Measurements from ENCODE around the gene TBL3. TPM values are rescaled to one million over a fixed set of nuclear protein-coding genes. Genes with fewer than 3 reads are reported as not detected.

Gene TBL3
- total RNA-seq, 4 donors from 2014 or later, result 4.1 to 46.6 (median 27.4) TPM

DNA sequence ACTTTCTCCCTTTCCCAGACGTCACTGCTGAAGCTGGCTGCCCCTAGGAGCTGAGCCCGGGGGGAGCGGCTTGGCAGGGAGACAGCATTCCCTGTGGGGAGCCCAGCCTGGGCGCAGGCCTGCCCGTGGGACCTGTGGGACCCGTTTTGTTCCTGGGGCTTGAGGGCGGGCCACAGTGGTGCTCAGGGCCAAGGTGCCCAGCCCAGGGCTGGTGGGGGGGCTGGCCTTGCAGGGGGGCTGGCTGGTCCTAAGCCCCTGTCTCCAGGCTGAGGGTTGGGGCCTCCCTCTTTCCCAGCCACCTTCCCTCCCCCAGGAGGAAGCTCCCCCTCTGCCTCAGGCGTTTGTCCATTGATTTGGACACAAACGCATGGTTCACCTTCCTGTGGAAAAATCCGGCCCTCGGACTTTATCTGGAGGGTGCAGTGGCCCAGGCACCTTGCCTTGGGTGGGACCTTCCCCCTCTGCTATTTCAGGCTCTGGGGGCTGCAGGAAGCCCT lies 59.3 kb downstream of the TBL3 start:
- H3K27ac ChIP-seq, result peak overlapping the region; percentile 80 to 83
- H3K4me1 ChIP-seq, result peaks cover 0 to 20% of the 10 kb centered on the region in 2 donors
- H3K36me3 ChIP-seq, result no peaks in the 10 kb centered on the region
- H3K4me3 ChIP-seq, result no peak overlapping the region
- TF ChIP-seq POLR2A (IDR thresholded peaks at IDR 0.05), result no peak
- TF ChIP-seq, protein P1, sequence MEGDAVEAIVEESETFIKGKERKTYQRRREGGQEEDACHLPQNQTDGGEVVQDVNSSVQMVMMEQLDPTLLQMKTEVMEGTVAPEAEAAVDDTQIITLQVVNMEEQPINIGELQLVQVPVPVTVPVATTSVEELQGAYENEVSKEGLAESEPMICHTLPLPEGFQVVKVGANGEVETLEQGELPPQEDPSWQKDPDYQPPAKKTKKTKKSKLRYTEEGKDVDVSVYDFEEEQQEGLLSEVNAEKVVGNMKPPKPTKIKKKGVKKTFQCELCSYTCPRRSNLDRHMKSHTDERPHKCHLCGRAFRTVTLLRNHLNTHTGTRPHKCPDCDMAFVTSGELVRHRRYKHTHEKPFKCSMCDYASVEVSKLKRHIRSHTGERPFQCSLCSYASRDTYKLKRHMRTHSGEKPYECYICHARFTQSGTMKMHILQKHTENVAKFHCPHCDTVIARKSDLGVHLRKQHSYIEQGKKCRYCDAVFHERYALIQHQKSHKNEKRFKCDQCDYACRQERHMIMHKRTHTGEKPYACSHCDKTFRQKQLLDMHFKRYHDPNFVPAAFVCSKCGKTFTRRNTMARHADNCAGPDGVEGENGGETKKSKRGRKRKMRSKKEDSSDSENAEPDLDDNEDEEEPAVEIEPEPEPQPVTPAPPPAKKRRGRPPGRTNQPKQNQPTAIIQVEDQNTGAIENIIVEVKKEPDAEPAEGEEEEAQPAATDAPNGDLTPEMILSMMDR (IDR thresholded peaks at IDR 0.05), result no peak
- no peak for DNase-seq
- H3K9me3 ChIP-seq, result no peaks in the 10 kb centered on the region
- no peaks in the 10 kb centered on the region for H3K27me3 ChIP-seq
- intact Hi-C loops (cut with DNase I; ENCODE audit: low total_unique reads), result no loop called here

Small RNAs within 50 kb of the gene (small RNA-seq; reads per million reads assigned to genes)
- gene AC005363.2 (not detected), gene RN7SL219P (not detected), gene SNORA10 (not detected), gene SNORA64 (not detected)

Other genes with a start within 250 kb of the TBL3 start
- 100 to 1,000 TPM in 1 of 4 donors, 10 to 100 TPM in 3; 35.3 to 208 (median 59.7) TPM for gene NME3, start 200.5 kb upstream of the TBL3 start, total RNA-seq
- 10 to 100 TPM in 2 of 4 donors, 1 to 10 TPM in 2; 2.6 to 28.2 (median 8.0) TPM for gene EME2, start 199.2 kb upstream of the TBL3 start, total RNA-seq
- 100 to 1,000 TPM in 1 of 4 donors, 10 to 100 TPM in 3; 37.3 to 158 (median 52.5) TPM for gene MRPS34, start 198.9 kb upstream of the TBL3 start, total RNA-seq
- gene SPSB3, start 189.5 kb upstream of the TBL3 start, total RNA-seq, result 10 to 100 TPM; 24.8 to 67.4 (median 55.8) TPM
- gene NUBP2, start 189.1 kb upstream of the TBL3 start, total RNA-seq, result 10 to 100 TPM; 40.5 to 54.6 (median 47.2) TPM
- gene IGFALS, start 178.3 kb upstream of the TBL3 start, total RNA-seq, result 1 to 10 TPM in 1 of 4 donors, under 1 TPM in 1, not detected in 2; 0.49 to 1.2 TPM
- 10 to 100 TPM; 22.9 to 75.3 (median 34.0) TPM for gene HAGH, start 145.2 kb upstream of the TBL3 start, total RNA-seq
- gene FAHD1, start 144.8 kb upstream of the TBL3 start, total RNA-seq, result 100 to 1,000 TPM in 1 of 4 donors, 10 to 100 TPM in 2, 1 to 10 TPM in 1; 3.5 to 115 (median 22.2) TPM
- under 1 TPM in 2 of 4 donors, not detected in 2; 0.48 to 0.76 TPM for gene MEIOB, start 99.9 kb upstream of the TBL3 start, total RNA-seq
- gene HS3ST6, start 53.6 kb upstream of the TBL3 start, total RNA-seq, result not detected
- 10 to 100 TPM in 2 of 4 donors, 1 to 10 TPM in 2; 5.6 to 21.2 (median 11.9) TPM for gene MSRB1, start 28.9 kb upstream of the TBL3 start, total RNA-seq
- under 1 TPM in 1 of 4 donors, not detected in 3; 0.14 TPM for gene RPL3L, start 17.4 kb upstream of the TBL3 start, total RNA-seq
- 100 to 1,000 TPM in 1 of 4 donors, 10 to 100 TPM in 3; 50.1 to 532 (median 78.0) TPM for gene NDUFB10, start 12.5 kb upstream of the TBL3 start, total RNA-seq
- 1,000 to 10,000 TPM in 3 of 4 donors, 100 to 1,000 TPM in 1; 982 to 2,205 (median 1,458) TPM for gene RPS2, start 7.2 kb upstream of the TBL3 start, total RNA-seq
- not detected for gene RNF151, start 5.2 kb upstream of the TBL3 start, total RNA-seq
- gene NOXO1, start 9.4 kb downstream of the TBL3 start, total RNA-seq, result 1 to 10 TPM in 1 of 4 donors, not detected in 3; 1.0 TPM
- gene GFER, start 12.1 kb downstream of the TBL3 start, total RNA-seq, result 10 to 100 TPM in 1 of 4 donors, 1 to 10 TPM in 3; 2.6 to 20.8 (median 6.6) TPM
- 1 to 10 TPM in 1 of 4 donors, not detected in 3; 1.5 TPM for gene SYNGR3, start 17.9 kb downstream of the TBL3 start, total RNA-seq
- 10 to 100 TPM; 16.9 to 50.0 (median 34.6) TPM for gene ZNF598, start 37.8 kb downstream of the TBL3 start, total RNA-seq
- gene NPW, start 47.7 kb downstream of the TBL3 start, total RNA-seq, result 1 to 10 TPM in 1 of 4 donors, not detected in 3; 1.5 TPM
- gene NHERF2, start 54.8 kb downstream of the TBL3 start, total RNA-seq, result 10 to 100 TPM; 10.3 to 97.1 (median 33.1) TPM
- 10 to 100 TPM; 18.8 to 58.4 (median 27.6) TPM for gene NTHL1, start 75.8 kb downstream of the TBL3 start, total RNA-seq
- gene TSC2, start 75.9 kb downstream of the TBL3 start, total RNA-seq, result 100 to 1,000 TPM in 2 of 4 donors, 10 to 100 TPM in 2; 53.8 to 347 (median 131) TPM
- gene PKD1, start 163.8 kb downstream of the TBL3 start, total RNA-seq, result 100 to 1,000 TPM; 149 to 383 (median 197) TPM
- under 1 TPM in 1 of 4 donors, not detected in 3; 0.21 TPM for gene RAB26, start 176.6 kb downstream of the TBL3 start, total RNA-seq
- 10 to 100 TPM; 15.3 to 97.1 (median 51.7) TPM for gene TRAF7, start 183.7 kb downstream of the TBL3 start, total RNA-seq
- 1 to 10 TPM in 1 of 4 donors, under 1 TPM in 1, not detected in 2; 0.40 to 2.7 TPM for gene CASKIN1, start 224.6 kb downstream of the TBL3 start, total RNA-seq
- gene MLST8, start 233.4 kb downstream of the TBL3 start, total RNA-seq, result 10 to 100 TPM in 3 of 4 donors, 1 to 10 TPM in 1; 9.3 to 32.8 (median 21.5) TPM
- 10 to 100 TPM in 1 of 4 donors, 1 to 10 TPM in 3; 1.2 to 16.9 (median 1.7) TPM for gene BRICD5, start 238.8 kb downstream of the TBL3 start, total RNA-seq
- 10 to 100 TPM in 2 of 4 donors, 1 to 10 TPM in 2; 2.6 to 14.4 (median 10.4) TPM for gene PGP, start 242.8 kb downstream of the TBL3 start, total RNA-seq

Measured in uterus (tissue), 4 donors.